Measurements from ENCODE around the gene COMT. TPM values are rescaled to one million over a fixed set of nuclear protein-coding genes. Genes with fewer than 3 reads are reported as not detected.

COMT gene
- total RNA-seq, 5 donors from 2014 or later (not counting 1 experiment from before 2014, with no cell fraction given), result 30.6 to 53.1 (median 50.5) TPM

GRCh38 chr22:19901577-19902244, 39.9 kb upstream of the COMT start:
- CTCF ChIA-PET, result no interaction called here
- peaks cover 14% of the 10 kb centered on the region for H3K36me3 Mint-ChIP-seq
- H3K4me3 ChIP-seq (ENCODE audit: control insufficient read depth in 1 of 2, extremely low read depth in 1 of 2, low read length in 1 of 2), result no peak overlapping the region
- no peak overlapping the region for H3K27ac ChIP-seq (ENCODE audit: low read length)
- H3K9me3 ChIP-seq, result no peaks in the 10 kb centered on the region
- POLR2A ChIA-PET, result no interaction called here
- no peak overlapping the region for H3K27ac Mint-ChIP-seq
- H3K4me1 ChIP-seq (ENCODE audit: control insufficient read depth in 1 of 2, extremely low read depth in 1 of 2, insufficient read depth in 2 of 2, low read length in 2 of 2), result peaks cover 7 to 8% of the 10 kb centered on the region in 2 experiments
- H3K36me3 ChIP-seq (ENCODE audit: control insufficient read depth in 2 of 2, extremely low read depth in 1 of 2, insufficient read depth in 1 of 2, low read length in 1 of 2), result peaks cover 2 to 11% of the 10 kb centered on the region in 2 donors
- no peak for DNase-seq
- 87% methylated on average over 6 of the region's 11 CpGs for WGBS (ENCODE audit: insufficient coverage)
- no peak overlapping the region for H3K4me3 Mint-ChIP-seq
- H3K9me3 Mint-ChIP-seq, result no peaks in the 10 kb centered on the region
- H3K27me3 ChIP-seq (replicated peaks in 1 of 2; ENCODE audit: control insufficient read depth in 2 of 2, extremely low read depth in 1 of 2, insufficient read depth in 2 of 2, low read length in 1 of 2), result no peaks in the 10 kb centered on the region
- ATAC-seq (replicated peaks in 1 of 4), result no peak
- H3K27me3 Mint-ChIP-seq, result no peaks in the 10 kb centered on the region
- H3K4me1 Mint-ChIP-seq, result peaks cover 8 to 15% (median 8%) of the 10 kb centered on the region in 3 donors

DNA sequence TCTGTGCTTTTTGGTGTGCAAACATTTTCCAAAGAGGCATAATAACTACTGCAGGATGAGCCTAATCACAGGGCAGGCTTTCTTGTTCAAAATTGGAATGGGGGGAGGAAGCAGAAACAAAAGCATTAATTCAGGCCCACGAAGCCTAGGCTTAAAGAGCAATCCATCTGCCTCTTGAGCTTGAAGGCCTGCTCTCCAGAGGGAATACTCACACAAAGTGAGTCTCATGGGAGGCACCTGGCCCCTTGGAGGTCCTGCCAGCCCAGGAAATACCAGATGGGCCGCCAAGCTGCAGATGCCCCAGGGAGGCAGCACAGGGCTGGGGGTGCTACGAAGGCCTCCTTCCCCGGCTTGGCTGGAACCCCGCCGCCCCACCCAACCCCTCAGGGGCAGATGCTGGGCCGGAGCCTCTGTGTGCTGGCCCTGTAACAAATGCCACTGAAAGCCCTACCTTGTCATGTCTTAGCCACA, 39.3 kb upstream of the COMT start:
- Histone ChIP-seq H3K27me3 (replicated peaks in 1 of 2; ENCODE audit: control insufficient read depth in 2 of 2, extremely low read depth in 1 of 2, insufficient read depth in 2 of 2, low read length in 1 of 2) (no peaks in the 10 kb centered on the region), H3K4me3 (ENCODE audit: control insufficient read depth in 1 of 2, extremely low read depth in 1 of 2, low read length in 1 of 2) (no peak overlapping the region), H3K9me3 (no peaks in the 10 kb centered on the region), H3K36me3 (ENCODE audit: control insufficient read depth in 2 of 2, extremely low read depth in 1 of 2, insufficient read depth in 1 of 2, low read length in 1 of 2) (peaks cover 2 to 11% of the 10 kb centered on the region in 2 donors), H3K27ac (ENCODE audit: low read length) (no peak overlapping the region), H3K4me1 (ENCODE audit: control insufficient read depth in 1 of 2, extremely low read depth in 1 of 2, insufficient read depth in 2 of 2, low read length in 2 of 2) (peaks cover 1 to 2% of the 10 kb centered on the region in 2 experiments)
- H3K27ac Mint-ChIP-seq, result no peak overlapping the region
- ATAC-seq (replicated peaks in 1 of 4) (no peak), DNase-seq (no peak)
- no peaks in the 10 kb centered on the region for H3K9me3 Mint-ChIP-seq
- no peak overlapping the region for H3K4me3 Mint-ChIP-seq
- H3K27me3 Mint-ChIP-seq, result no peaks in the 10 kb centered on the region
- ChIA-PET CTCF (no interaction called here), POLR2A (no interaction called here)
- peaks cover 14% of the 10 kb centered on the region for H3K36me3 Mint-ChIP-seq
- WGBS (ENCODE audit: insufficient coverage), result 93% methylated on average over 6 of the region's 7 CpGs
- H3K4me1 Mint-ChIP-seq, result peaks cover 2 to 10% (median 2%) of the 10 kb centered on the region in 3 donors

- Histone ChIP-seq H3K27ac (ENCODE audit: low read length) (no peak overlapping the region), H3K4me3 (ENCODE audit: control insufficient read depth in 1 of 2, extremely low read depth in 1 of 2, low read length in 1 of 2) (no peak overlapping the region), H3K4me1 (ENCODE audit: control insufficient read depth in 1 of 2, extremely low read depth in 1 of 2, insufficient read depth in 2 of 2, low read length in 2 of 2) (no peaks in the 10 kb centered on the region), H3K9me3 (no peaks in the 10 kb centered on the region), H3K36me3 (ENCODE audit: control insufficient read depth in 2 of 2, extremely low read depth in 1 of 2, insufficient read depth in 1 of 2, low read length in 1 of 2) (peaks cover 2 to 10% of the 10 kb centered on the region in 2 donors), H3K27me3 (replicated peaks in 1 of 2; ENCODE audit: control insufficient read depth in 2 of 2, extremely low read depth in 1 of 2, insufficient read depth in 2 of 2, low read length in 1 of 2) (no peaks in the 10 kb centered on the region)
- no peaks in the 10 kb centered on the region for H3K9me3 Mint-ChIP-seq
- peaks cover 11% of the 10 kb centered on the region for H3K36me3 Mint-ChIP-seq
- H3K27ac Mint-ChIP-seq, result no peak overlapping the region
- DNase-seq (no peak), ATAC-seq (replicated peaks in 1 of 4) (no peak)
- no peaks in the 10 kb centered on the region for H3K27me3 Mint-ChIP-seq
- WGBS (ENCODE audit: insufficient coverage), result 92% methylated on average over 9 of the region's 9 CpGs
- H3K4me3 Mint-ChIP-seq, result no peak overlapping the region
- peaks cover 0 to 8% (median 0%) of the 10 kb centered on the region in 3 donors for H3K4me1 Mint-ChIP-seq
- POLR2A ChIA-PET, result no interaction called here
- CTCF ChIA-PET, result no interaction called here
Observed at GRCh38 chr22:19903031-19903430, 38.5 kb upstream of the COMT start.

GRCh38 chr22:19903513-19903912, 38.1 kb upstream of the COMT start:
- peaks cover 0 to 8% (median 0%) of the 10 kb centered on the region in 3 donors for H3K4me1 Mint-ChIP-seq
- CTCF ChIA-PET, result no interaction called here

DNA sequence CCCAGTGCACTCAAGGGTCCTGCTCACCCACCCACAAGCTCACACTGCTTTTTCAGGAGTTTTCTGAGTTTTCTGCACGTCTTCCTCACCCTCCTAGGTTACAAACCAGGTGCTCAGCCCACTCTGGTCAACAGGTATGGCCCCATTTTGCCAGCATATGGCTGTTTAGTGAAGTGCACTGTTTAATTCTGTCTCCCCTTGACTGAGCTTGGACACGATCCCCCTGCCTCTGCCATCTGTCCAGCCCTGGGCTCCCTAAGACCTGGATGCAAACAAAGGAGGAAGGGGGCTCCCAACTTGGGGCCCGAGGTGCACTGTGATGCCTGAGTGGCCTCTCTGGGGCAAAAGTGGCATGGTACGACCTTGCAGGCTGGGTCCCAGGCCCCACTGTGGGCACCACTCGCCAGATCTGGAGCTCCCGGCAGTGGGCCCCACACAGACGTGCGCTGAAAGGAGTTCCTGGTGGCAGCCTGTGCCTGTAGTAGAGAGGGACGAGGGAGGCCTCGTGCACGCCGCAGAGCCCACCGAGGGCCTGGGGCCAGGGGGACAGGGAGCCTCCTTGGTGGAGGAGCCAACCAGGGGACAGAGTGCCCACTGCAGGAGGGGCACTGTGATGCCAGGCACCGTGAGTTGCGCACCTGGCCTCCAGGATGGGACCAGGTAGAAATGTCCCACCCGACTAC, 37.3 kb upstream of the COMT start:
- Histone ChIP-seq H3K36me3 (ENCODE audit: control insufficient read depth in 2 of 2, extremely low read depth in 1 of 2, insufficient read depth in 1 of 2, low read length in 1 of 2) (peaks cover 2 to 12% of the 10 kb centered on the region in 2 donors), H3K9me3 (no peaks in the 10 kb centered on the region), H3K4me1 (ENCODE audit: control insufficient read depth in 1 of 2, extremely low read depth in 1 of 2, insufficient read depth in 2 of 2, low read length in 2 of 2) (no peaks in the 10 kb centered on the region), H3K27me3 (replicated peaks in 1 of 2; ENCODE audit: control insufficient read depth in 2 of 2, extremely low read depth in 1 of 2, insufficient read depth in 2 of 2, low read length in 1 of 2) (no peaks in the 10 kb centered on the region), H3K27ac (ENCODE audit: low read length) (no peak overlapping the region), H3K4me3 (ENCODE audit: control insufficient read depth in 1 of 2, extremely low read depth in 1 of 2, low read length in 1 of 2) (no peak overlapping the region)
- CTCF ChIA-PET, result no interaction called here
- Mint-ChIP-seq H3K27me3 (no peaks in the 10 kb centered on the region), H3K9me3 (no peaks in the 10 kb centered on the region), H3K27ac (no peak overlapping the region), H3K4me3 (no peak overlapping the region), H3K4me1 (peaks cover 0 to 8% (median 2%) of the 10 kb centered on the region in 3 donors), H3K36me3 (peaks cover 11% of the 10 kb centered on the region)
- POLR2A ChIA-PET, result interaction anchor here in 1 of 2 donors (0.7 kb wide), 1 partner anchor 306 kb away, joined by 3 read pairs; no protein-coding TSS in a partner anchor
- DNase-seq (no peak), ATAC-seq (replicated peaks in 1 of 4) (no peak)
- WGBS (ENCODE audit: insufficient coverage), result 90% methylated on average over 12 of the region's 16 CpGs

More at GRCh38 chr22:19903513-19903912, 38.1 kb upstream of the COMT start:
- ATAC-seq (replicated peaks in 1 of 4) (no peak), DNase-seq (no peak)
- Histone ChIP-seq H3K4me1 (ENCODE audit: control insufficient read depth in 1 of 2, extremely low read depth in 1 of 2, insufficient read depth in 2 of 2, low read length in 2 of 2) (no peaks in the 10 kb centered on the region), H3K27me3 (replicated peaks in 1 of 2; ENCODE audit: control insufficient read depth in 2 of 2, extremely low read depth in 1 of 2, insufficient read depth in 2 of 2, low read length in 1 of 2) (no peaks in the 10 kb centered on the region), H3K4me3 (ENCODE audit: control insufficient read depth in 1 of 2, extremely low read depth in 1 of 2, low read length in 1 of 2) (no peak overlapping the region), H3K36me3 (ENCODE audit: control insufficient read depth in 2 of 2, extremely low read depth in 1 of 2, insufficient read depth in 1 of 2, low read length in 1 of 2) (peaks cover 2 to 11% of the 10 kb centered on the region in 2 donors), H3K27ac (ENCODE audit: low read length) (no peak overlapping the region), H3K9me3 (no peaks in the 10 kb centered on the region)
- Mint-ChIP-seq H3K27me3 (no peaks in the 10 kb centered on the region), H3K4me3 (no peak overlapping the region), H3K9me3 (no peaks in the 10 kb centered on the region), H3K27ac (no peak overlapping the region), H3K36me3 (peaks cover 11% of the 10 kb centered on the region)
- WGBS (ENCODE audit: insufficient coverage), result 92% methylated on average over 7 of the region's 12 CpGs
- POLR2A ChIA-PET, result no interaction called here

GRCh38 chr22:19904935-19905334, 36.6 kb upstream of the COMT start:
- Histone ChIP-seq H3K4me3 (ENCODE audit: control insufficient read depth in 1 of 2, extremely low read depth in 1 of 2, low read length in 1 of 2) (no peak overlapping the region), H3K27ac (ENCODE audit: low read length) (no peak overlapping the region), H3K27me3 (replicated peaks in 1 of 2; ENCODE audit: control insufficient read depth in 2 of 2, extremely low read depth in 1 of 2, insufficient read depth in 2 of 2, low read length in 1 of 2) (no peaks in the 10 kb centered on the region), H3K9me3 (no peaks in the 10 kb centered on the region), H3K36me3 (ENCODE audit: control insufficient read depth in 2 of 2, extremely low read depth in 1 of 2, insufficient read depth in 1 of 2, low read length in 1 of 2) (peaks cover 2 to 12% of the 10 kb centered on the region in 2 donors), H3K4me1 (ENCODE audit: control insufficient read depth in 1 of 2, extremely low read depth in 1 of 2, insufficient read depth in 2 of 2, low read length in 2 of 2) (peaks cover 2 to 6% of the 10 kb centered on the region in 2 experiments)
- no peaks in the 10 kb centered on the region for H3K27me3 Mint-ChIP-seq
- ChIA-PET POLR2A (interaction anchor here in 1 of 2 donors (0.7 kb wide), 1 partner anchor 307 kb away, joined by 3 read pairs; no protein-coding TSS in a partner anchor), CTCF (no interaction called here)
- no peak for DNase-seq
- H3K9me3 Mint-ChIP-seq, result no peaks in the 10 kb centered on the region
- H3K36me3 Mint-ChIP-seq, result peaks cover 11% of the 10 kb centered on the region
- H3K27ac Mint-ChIP-seq, result no peak overlapping the region
- WGBS (ENCODE audit: insufficient coverage), result 90% methylated on average over 6 of the region's 7 CpGs
- H3K4me3 Mint-ChIP-seq, result no peak overlapping the region
- no peak for ATAC-seq (replicated peaks in 1 of 4)
- H3K4me1 Mint-ChIP-seq, result peaks cover 2 to 14% (median 5%) of the 10 kb centered on the region in 3 donors

Measured in T-cell (primary cell).